OCI-LY7 (cell line): ENCODE results near the gene UGT1A9.
"Not testable (repeated sequence)": the region's sequence is repeated elsewhere in the genome, so short reads cannot be mapped to it uniquely, and the experiment has no call there.

Source experiments
- CTCF ChIP-seq: fragments of 200-600 bp; sonication (generic); conservative IDR thresholded peaks from 2 replicates; pipeline ENCODE4 v1.5.1; 2014; ENCODE audit warnings: mild to moderate bottlenecking, antibody characterized with exemption, low read length, moderate library complexity, mixed read lengths
- EZH2phosphoT487 ChIP-seq: fragments of 200-600 bp; sonication (generic); IDR thresholded peaks from 2 replicates; pipeline ENCODE4 v1.6.1; 2018; ENCODE audit warnings: low read depth, borderline replicate concordance, mild to moderate bottlenecking, mixed run types, antibody characterized with exemption, low read length, moderate library complexity, mixed read lengths

- not testable (repeated sequence) for TF ChIP-seq CTCF, EZH2phosphoT487
These were observed 79.7 kb downstream of the UGT1A9 start for GRCh38 chr2:233751212-233752009.
